Amniotic epithelial cell (primary cell): ENCODE results near the gene HTR6.
A peak's percentile ranks its signal among the peaks of the same experiment; 100 is the strongest.

Experiments used
- DNase-seq: peaks from one replicate; pipeline ENCODE4 v3.0.0-alpha.2; 2010; ENCODE audit warnings: low read depth

Gene HTR6

DNA sequence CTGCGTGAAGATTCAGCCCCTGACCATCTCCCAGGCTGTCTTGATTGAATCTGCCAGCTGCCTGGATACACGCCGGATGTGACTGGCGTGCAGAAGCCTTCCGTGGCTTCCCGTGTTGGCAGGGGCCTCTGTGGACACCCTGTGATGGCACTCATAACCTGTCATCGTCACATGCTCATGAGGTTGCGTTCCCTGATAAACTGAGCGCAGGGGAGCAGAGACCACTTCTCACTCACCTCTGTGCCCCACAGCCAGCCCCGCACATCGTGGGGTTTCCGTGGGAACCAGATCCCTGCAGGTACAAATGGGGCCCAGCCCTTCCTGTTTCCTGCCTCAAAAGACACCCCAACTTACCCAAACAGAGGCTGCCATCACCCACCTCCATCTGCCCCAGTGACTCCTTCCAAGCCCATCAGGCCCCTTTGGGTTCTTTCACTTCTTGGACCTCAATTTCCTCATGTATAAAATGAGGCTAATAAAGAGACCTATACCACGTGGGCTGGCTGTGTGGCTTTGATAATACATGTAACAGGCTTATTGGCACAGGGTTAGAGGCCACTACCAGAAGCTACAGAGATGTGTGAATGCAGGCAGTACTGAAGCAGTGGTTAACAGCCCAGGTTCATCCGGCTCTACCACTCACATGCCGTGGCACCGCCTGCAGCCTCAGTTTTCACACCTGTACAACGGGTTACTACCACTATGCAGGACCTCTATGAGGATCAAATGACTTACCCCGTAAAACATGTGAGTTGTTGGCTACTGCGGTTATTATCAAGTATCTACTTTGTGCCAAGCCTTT lies 23.6 kb downstream of the HTR6 start:
- no peak for DNase-seq

DNA sequence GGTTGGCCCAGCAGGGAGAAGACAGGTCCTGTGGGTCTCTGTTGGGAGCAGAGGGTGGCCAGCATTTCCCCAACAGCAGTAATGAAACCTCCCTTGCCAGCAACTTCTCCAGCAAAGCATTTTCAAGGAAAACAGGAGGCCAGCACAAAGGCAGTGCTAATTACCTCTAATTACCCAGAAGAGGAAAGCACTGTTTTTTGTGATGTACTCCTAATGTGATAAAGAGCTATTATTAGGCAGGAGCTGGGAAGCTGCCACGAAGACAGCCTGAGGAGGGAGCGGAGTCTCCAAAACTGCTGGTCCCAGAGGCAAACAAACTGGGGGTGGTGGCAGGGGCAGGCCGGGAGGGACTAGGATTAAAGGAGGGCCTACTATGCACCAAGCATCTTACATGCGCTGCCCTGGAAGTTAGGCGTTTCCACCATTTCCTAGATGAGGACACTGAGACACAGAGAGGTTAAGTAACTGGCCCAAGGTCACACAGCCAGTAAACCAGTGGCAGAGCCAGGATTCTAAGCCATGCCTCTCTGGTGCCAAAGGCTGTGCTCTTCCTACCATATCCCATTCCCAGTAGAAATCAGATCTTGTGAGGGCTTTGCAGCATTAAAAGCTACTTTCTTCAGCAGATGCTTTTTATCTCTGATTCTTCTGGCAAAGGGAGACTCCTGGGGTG lies 24.5 kb downstream of the HTR6 start:
- DNase-seq = no peak

GRCh38 chr1:19689856-19690255 lies 25.2 kb downstream of the HTR6 start:
- DNase-seq = no peak

- no peak for DNase-seq
Measured at GRCh38 chr1:19690342-19690741, 25.7 kb downstream of the HTR6 start.

DNA sequence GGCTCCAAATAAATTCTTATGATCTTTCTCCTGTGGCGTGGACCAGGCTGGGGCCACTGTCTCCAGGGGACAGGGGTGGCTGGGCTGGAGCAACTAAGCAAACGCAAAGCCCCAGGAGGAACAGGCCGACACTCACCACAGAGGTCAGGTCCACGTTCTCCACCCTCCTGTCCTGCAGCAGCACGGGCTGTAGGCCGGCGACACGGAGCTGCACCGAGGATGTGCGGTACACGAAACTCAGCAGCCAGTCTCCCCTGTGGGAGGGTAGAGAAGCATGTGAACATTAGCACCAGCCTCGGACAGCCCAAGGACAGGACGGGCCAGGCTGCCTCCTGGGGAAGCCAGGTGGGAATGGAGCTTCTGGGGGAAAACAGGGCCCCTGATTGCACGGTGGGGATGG lies 29.6 kb downstream of the HTR6 start:
- DNase-seq = no peak

GRCh38 chr1:19695772-19696171 lies 31.1 kb downstream of the HTR6 start:
- DNase-seq = no peak

- DNase-seq = no peak
Measured at GRCh38 chr1:19696820-19697219, 32.1 kb downstream of the HTR6 start.

- DNase-seq = no peak
Measured at GRCh38 chr1:19698181-19698580, 33.5 kb downstream of the HTR6 start.

DNA sequence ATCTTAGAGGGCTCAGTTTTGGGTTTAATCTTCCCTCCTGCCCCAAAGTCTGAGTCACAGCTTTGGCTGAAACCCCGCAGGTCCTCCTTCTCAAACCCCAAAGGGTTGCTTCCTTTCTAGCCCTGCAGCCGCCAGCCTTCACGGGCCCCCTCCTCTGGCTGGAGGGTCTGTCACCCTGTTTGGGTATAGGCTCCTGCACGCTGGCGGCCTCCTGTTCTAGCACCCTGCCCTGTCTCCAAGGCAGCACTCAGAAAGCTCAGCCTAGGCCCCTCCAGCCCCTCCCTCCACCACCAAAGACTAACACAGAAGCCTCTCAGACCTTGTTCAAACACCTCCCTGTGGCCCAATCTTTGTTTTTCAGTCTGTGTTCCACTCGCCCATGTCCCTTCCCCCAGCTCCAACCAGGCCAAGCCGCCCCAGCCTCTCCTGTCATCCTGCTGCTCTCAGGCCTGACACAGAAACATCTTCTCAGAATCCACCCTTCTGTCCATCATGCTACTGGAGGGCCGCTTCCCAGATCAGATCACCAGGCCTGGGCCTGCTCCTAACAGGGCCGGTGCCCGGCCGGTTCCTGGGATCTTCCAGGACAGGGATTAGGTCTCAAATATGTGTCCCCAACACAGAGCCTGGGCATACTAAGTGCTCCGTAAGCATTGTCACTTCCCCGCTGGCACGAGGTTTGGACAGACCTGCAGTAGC lies 35.6 kb downstream of the HTR6 start:
- no peak for DNase-seq

- no peak for DNase-seq
Measured at GRCh38 chr1:19703280-19703679, 38.6 kb downstream of the HTR6 start.

DNA sequence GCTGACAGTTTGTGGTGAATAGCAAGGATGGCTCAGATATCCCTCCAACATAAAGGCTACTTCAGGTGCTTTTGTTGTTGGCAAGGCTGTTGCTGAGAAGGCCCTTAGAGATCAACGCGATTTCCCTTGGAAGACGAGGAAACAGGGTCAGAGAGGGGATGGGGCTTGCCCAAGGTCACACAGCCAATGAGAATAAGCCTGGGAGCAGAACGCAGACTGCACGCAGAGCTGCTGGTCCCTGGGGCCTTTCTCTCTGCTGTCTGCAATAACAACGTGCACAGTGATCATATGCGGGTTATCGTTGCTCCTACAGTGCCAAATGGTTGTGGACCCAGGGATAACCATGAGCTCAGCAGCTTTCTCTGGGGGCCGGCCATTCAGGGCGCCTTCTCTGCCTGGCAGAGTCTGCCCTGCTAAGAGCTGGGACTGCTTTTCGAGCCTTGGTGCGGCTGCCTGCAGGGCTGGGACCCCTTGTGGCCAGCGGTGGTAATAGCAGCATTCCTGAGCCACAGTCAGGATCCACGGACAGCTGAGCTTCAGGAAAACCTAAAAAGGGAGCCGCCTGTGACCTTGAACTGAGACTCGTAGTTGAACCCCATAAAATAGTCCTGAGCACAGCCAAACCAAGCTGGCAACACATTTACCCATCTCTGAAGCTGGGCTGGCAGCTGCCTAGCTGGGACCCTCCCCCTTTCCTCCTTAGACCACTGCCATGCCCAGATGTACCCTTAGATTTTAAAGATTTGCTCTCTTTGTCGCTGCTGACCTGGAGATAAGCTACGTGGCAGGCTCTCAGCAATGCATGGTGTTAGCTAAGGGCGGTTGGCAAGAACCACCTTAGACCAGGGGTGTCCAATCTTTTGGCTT lies 39.8 kb downstream of the HTR6 start:
- DNase-seq = peak; percentile 59

GRCh38 chr1:19705464-19705863 lies 40.8 kb downstream of the HTR6 start:
- no peak for DNase-seq

GRCh38 chr1:19706136-19706535 lies 41.5 kb downstream of the HTR6 start:
- no peak for DNase-seq

- no peak for DNase-seq
Measured at GRCh38 chr1:19708567-19709110, 44.0 kb downstream of the HTR6 start.

- DNase-seq = no peak
Measured at GRCh38 chr1:19709260-19709793, 44.7 kb downstream of the HTR6 start.

DNA sequence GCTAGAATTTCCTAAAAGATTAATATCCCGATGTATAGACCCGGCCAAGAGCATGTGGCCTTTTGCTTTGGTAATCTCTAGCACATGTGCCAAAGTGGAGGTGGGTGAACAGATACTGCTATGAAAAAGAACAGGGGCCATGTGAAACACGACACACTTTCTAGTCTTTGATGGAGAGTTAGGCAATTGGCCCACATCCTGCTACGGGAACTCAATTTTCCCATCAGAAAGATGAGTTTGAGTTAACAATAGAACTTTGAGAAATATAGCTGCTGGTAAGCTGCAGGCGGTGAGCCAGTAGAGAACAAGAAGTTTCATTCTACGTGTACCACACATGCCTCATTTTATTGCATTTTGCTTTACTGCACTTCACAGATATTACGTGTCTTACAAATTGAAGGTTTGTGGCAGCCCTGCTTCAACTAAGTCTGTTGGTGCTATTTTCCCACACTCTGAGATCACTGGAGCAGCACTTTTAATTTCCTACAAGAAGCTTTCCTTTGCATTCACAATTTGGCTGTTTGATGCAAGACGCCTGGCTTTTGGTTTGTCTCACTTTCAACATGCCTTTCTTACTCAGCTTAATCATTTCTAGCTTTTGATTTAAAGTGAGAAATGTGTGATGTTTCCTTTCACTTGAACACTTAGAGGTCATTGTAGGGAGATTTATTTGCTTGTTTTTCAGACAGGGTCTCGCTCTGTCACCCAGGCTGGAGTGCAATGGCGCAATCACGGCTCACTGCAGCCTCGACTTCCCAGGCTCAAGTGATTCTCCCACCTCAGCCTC lies 46.3 kb downstream of the HTR6 start:
- no peak for DNase-seq

GRCh38 chr1:19712928-19713327 lies 48.3 kb downstream of the HTR6 start:
- no peak for DNase-seq

DNA sequence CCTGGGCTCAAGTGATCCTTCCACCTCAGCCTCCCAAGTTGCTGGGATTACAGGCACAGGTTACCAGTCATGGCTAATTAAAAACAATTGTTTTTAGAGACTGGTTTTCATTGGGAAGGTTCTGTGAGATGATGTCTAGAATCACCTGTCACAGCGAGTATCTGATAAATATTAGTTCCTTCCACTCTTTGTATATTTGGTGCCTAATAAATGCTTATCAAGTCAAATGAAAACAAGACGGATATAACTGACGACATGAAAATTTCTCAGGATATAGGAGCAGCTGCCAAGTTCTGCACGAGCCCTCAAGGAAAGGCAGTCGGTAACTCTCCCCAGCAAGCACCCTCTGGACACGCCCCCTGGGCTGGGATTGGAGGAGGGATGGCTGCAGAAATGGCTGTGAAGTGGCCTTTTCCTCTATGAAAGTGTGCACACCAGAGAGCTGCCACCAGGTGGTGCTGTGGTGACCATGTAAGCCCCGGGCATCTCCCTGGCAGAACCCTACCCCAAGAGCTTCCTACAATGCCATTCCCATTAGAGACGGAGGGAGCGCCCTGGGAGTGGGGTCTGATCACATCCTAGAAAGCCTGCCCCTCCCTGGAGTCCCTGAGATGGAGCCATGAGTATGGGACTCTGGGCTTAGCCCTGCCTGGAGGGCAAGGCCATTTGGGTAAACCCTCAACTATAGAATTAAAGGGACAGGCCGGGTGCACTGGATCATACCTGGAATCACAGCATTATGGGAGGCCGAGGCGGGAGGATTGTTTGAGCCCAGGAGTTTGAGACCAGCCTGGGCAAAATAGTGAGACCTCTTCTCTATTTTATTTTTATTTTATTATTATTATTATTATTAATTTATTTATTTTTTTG lies 50.9 kb downstream of the HTR6 start:
- peak; percentile 93 for DNase-seq

- DNase-seq = no peak
Measured at GRCh38 chr1:19717467-19717866, 52.8 kb downstream of the HTR6 start.

DNA sequence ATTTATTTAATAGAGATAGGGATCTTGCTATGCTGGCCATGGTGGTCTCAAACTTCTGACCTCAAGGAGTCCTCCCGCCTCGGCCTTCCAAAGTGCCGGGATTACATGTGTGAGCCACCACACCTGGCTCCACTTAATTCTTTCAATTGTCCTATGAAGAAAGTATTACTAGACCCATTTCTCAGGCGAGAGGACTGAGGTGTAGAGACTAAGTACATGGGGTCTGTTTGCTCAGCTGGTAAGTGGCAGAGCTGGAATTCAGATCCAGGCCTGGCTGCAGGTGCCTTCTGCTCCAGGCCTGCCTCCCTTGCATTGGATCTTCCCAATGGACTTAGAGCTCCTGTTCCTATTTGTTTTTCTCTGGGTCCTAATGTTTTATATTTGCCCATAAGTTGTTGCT lies 55.5 kb downstream of the HTR6 start:
- no peak for DNase-seq
